GM18951 (cell line): ENCODE measurements around the gene SCAMP1.

ENCODE experiments used
- POLR2A ChIP-seq: IDR thresholded peaks from 4 replicates; pipeline ENCODE4 v1.6.1; 2011; ENCODE audit warnings: mild to moderate bottlenecking; ENCODE audit not compliant: insufficient read length, insufficient read depth; ENCODE audit errors: extremely low read depth
- in situ Hi-C: fragments of 300-500 bp; cut with MboI; formaldehyde crosslinking; loops from one replicate; pipeline ENCODE4 v1.12.0; 2022; ENCODE audit warnings: low sequenced_read_pairs, mixed read lengths, inconsistent platforms; ENCODE audit not compliant: unreplicated experiment

SCAMP1 gene

DNA sequence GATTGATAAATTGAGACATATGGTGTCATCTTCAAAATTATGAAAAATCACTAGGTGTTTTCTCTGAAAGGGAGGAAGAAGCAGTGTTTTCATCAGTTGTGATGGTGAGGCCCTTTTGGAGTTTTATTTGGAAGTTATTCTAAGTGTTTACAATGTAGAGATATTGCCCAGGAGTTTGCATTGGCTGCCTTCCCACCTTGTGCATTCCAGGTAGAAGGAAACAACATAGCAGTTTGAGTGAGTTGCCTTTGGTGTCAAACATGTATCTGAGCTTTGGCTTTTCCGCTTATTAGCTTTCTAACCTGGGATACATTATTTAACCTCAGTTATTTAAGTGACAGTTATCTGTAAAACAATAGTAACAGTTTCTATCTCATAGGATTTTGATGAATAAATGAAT is 122.5 kb downstream of the SCAMP1 start:
- TF ChIP-seq POLR2A, result no peak
- in situ Hi-C loops, result no loop called here

DNA sequence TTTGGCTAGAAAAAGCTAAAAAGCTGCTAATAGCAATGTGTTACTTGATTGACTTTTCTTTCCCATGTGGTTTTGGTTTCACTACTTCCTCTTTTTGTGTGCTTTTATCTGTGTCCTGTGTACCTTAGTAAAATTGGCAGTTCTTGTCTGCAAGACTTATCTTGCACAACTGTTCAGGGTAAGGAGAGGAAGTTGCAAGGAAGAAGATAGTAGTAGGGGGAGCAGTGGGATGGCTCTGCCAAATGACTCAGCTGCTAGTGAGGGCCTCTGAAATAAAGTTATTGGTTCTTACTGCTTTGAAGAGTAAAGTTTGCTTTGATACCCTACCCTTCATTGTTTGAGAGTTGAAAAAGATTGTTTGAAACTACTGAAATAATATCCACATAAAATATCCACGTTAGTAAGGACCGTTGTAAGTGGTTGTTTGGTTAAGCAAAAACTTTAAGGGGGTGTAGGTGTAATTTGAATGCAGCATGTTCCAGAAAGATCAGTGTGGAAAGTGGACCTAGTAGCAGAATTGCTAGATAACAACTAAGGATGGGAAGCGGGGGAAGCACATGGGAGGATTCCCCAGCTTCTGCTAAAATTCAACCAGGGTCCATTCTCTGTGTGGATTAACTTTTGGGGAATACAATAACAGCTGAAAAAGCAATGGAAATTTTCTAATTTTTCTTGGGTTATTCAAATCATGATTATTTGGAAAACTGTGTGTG is 123.5 kb downstream of the SCAMP1 start:
- TF ChIP-seq POLR2A, result no peak
- in situ Hi-C loops, result no loop called here

DNA sequence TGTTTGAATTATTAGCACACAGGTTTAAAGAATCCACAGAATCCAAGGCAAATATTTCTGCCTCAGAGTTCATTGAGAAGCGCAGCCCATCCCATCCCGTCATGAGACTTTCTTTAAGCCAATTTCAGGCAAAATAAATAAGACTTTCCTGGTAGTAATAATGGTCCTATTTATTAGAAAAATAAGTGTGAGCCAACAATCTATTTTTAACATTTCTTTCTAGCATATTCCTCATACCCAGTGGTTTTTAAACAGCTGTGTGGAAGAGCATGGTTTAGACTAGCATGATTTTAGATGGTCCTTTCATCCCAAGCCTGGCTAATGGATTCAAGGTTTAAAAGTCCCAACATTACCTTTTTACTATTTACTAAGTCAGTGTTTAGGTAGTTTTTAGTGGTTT is 125.8 kb downstream of the SCAMP1 start:
- TF ChIP-seq POLR2A, result no peak
- in situ Hi-C loops, result no loop called here

DNA sequence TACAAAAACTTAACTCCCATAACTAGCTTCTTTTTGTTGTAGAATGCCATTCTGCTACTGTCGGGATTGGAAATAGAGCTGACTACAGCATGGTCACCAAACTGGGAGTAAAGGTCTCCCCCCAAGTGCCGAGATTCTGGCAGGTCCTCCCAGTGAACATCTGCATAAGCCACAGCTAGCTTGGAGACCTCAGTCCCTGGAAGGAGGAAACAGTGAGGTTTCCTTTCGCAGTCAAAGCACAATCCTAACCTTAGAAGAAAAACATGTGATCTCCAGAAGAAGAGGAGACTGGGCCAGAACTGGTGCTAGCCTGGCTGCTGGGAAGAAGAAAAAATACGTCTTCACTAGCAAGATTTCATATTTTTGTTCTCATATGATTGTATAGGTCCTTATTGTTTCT is 127.4 kb downstream of the SCAMP1 start:
- TF ChIP-seq POLR2A, result no peak
- in situ Hi-C loops, result no loop called here

GRCh38 chr5:78490709-78491485 is 130.5 kb downstream of the SCAMP1 start:
- TF ChIP-seq POLR2A, result no peak
- in situ Hi-C loops, result no loop called here

DNA sequence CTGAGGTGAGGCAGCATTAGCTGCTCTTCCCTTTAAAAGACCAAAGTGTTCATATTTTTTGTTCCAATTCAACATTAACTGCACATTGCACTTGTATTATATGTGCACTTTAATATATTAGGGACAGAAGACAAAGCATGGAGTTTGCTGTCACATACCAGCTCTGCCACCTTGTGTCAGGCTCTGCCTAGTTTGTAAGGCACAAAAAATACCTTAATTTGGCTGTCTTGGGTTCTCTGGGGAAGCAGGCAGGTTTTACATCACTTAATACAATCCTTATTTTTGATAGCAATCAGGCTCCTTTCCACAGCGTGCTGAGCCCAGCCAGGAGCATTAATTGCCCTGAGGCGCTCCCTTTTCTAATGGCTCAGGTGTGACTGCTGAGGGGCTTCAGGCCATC is 131.8 kb downstream of the SCAMP1 start:
- no peak for TF ChIP-seq POLR2A
- in situ Hi-C loops, result no loop called here

DNA sequence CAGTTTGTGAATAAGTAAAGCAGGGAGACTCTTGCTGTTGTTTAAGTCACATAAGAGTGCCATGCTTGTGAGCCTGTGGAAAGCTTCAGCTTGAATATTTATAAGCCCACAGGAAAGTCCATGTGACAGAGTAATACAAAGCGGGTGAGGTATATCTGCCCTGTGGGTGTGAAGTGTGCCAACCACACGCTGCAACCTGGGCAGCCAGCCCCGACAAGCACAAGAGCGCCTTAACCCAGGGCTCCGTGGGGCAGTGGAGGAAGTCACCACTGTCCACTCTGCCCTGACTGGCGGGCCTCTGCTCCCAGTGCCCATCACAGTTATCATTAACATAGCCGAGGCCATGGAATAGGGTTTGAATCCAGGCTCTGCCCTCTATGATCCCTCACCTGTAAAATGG is 132.2 kb downstream of the SCAMP1 start:
- no peak for TF ChIP-seq POLR2A
- in situ Hi-C loops, result no loop called here

DNA sequence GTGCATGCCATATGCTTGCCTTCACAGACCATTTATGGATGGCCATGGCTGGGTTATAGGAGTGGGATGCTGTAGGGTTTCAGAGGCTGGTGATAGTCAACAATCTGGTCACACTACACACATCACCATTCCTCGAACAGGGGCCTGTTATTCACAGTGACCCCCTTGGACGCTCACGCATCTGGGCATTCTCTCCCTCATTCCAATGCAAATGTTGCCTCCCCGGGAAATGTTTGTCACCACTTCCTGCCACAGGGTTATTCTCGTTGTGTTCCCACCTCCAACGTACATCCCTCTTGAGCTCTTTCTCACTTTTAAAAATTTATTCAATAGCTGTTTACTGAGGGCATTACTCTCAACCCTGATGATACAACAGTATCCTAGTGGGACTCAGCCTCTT is 135.4 kb downstream of the SCAMP1 start:
- in situ Hi-C loops, result no loop called here
- no peak for TF ChIP-seq POLR2A

DNA sequence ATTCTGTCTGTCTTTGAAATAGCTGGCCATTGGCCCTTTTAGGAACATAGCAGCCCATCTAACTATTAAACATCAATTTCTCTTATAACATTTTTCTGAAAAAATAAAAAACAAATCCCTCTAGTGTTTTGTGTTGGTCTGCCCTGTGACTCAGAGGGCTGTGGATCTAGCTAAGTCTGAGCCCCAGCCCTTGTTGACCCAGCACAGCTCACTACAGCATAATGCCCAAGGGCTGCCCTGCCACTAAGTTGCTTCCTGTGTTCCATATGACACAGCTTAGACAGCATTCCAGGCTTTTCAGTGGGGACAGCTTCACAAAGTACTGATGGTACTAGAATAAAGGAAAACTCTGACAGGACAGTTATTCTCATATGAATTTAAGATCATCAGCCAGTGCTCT is 136.0 kb downstream of the SCAMP1 start:
- no peak for TF ChIP-seq POLR2A
- in situ Hi-C loops, result no loop called here

DNA sequence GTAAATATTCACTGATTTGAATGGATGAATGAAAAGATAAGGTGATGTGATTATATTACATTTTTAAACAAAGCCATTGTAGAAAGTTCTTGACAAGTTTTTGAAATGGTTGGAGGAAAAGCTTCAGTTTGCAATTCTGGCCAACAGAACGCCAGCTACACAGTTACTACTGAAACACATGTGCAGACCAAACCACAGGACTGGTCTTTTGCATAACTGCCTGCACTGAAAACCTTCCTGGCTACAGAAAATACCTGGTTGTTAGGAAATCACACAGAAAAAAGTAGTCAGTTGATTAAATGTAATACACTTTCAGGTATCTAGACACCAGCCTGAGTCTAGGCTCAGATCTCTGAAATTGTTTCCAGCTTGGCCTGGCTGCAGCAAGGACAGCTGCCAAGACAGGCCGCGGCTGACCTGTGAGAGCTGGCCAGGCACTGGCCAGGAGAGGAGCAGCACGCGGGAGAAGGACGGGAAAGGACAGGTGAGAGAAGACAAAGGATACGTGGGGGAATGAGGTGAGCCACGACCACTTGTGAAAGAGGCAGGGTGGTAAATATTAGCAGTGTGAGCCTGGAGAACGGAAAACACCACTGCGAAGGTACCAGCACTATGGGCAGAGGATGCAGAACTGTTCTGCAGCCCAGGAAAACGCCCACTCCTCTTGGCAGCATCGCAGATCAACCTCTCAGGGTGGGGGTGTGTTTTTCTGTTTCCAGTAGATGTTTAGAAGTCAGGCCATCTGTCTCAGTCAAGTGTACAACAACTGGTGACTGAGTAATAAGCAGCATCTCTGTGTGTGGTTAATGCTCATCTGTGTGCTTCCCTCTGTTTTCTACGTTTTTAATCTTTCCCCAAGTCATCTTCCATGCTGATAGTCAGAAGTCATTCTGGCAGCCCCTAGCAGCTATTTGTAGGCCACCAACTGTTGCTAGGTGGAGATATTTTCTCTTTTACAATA is 137.4 kb downstream of the SCAMP1 start:
- in situ Hi-C loops, result no loop called here
- no peak for TF ChIP-seq POLR2A

GRCh38 chr5:78499485-78499884 is 139.1 kb downstream of the SCAMP1 start:
- in situ Hi-C loops, result no loop called here
- no peak for TF ChIP-seq POLR2A

DNA sequence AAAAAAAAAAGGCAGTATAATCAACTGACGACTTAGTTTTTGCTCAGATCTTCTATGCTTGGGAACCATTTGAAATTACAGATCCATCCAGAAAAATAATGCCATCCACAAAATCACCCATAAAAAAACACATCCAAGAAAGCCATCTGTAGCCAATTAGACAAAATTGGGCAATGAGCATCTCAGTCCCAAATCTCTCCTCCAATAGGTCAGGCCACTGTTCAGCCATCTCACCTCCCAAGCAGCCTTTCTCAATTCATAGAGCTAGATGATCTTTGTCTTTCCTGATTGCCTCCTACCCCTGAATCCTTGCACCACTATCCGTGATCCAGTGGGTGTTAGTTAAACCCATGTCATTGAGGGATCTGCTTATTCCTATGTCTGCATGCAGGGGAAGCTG is 139.6 kb downstream of the SCAMP1 start:
- TF ChIP-seq POLR2A, result no peak
- in situ Hi-C loops, result no loop called here

GRCh38 chr5:78500871-78501270 is 140.5 kb downstream of the SCAMP1 start:
- TF ChIP-seq POLR2A, result no peak
- in situ Hi-C loops, result no loop called here

DNA sequence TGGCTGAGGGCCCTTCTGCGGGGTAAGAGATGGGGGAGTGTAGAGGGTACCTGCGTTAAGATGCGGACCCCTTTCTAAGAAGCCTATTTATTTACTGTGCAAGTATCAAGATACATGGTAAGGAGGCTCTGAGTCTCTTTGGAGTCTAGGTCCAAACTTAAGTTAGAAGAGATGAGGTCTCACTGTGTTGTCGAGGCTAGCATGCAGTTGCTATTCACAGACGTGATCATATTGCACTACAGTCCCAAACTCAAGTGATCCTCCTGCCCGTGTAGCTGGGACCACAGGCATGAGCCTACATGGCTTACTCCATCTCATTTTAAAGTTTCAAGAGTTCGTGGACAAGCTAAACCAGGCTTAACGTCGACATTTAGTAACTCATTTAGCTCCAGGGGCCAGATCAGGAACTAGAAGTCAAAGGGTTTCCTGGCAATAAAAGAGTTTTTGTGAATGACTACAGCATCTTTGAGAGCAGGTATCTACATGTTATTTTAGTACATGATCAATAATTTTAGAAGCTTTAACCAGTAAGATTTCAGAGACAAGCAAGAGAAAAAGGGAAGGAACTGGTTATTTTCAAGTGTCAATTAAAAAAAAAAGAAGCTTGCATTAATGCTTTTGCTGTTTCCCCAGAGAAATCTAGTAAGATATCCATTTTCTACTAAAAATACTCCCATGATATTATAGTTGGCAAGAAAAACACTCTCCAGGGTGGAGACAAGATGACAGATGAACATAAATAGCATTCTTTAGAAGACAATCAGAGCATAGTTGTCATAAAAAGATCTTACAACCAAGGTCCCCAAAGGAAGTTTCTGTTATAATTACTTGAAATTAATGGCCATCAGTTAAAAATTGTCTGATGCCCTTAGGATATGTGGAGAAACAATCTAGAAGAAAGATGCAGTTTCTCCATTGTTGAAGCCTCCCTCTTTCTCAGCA is 141.3 kb downstream of the SCAMP1 start:
- no peak for TF ChIP-seq POLR2A
- in situ Hi-C loops, result no loop called here
